GM18907 (cell line): ENCODE data around the gene CSPG4.
A peak's percentile ranks its signal among the peaks of the same experiment; 100 is the strongest.
"Not testable (repeated sequence)": the region's sequence is repeated elsewhere in the genome, so short reads cannot be mapped to it uniquely, and the experiment has no call there.

Experiments used
- ATAC-seq: cut with Tn5 transposase; IDR thresholded peaks from one replicate; pipeline ENCODE4 v1.9.1; 2021; ENCODE audit warnings: mild to moderate bottlenecking, moderate library complexity; ENCODE audit not compliant: unreplicated experiment

The CSPG4 gene

DNA sequence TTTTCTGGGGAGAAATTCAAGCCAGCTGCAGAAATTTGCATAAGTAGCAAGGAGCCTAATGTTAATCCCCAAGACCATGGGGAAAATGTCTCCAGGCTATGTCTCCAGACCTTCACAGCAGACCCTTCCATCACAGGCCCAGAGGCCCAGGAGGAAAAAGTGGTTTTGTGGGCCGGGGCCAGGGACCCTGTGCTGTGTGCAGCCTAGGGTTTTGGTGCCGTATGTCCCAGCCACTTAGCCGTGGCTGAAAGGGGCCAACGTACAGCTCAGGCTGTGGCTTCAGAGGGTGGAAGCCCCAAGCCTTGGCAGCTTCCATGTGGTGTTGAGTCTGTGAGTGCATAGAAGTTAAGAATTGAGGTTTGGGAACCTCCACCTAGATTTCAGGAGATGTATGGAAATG, 29.7 kb upstream of the CSPG4 start:
- not testable (repeated sequence) for ATAC-seq

GRCh38 chr15:75739791-75740190, 27.1 kb upstream of the CSPG4 start:
- no peak for ATAC-seq

GRCh38 chr15:75738647-75739325, 26.1 kb upstream of the CSPG4 start:
- ATAC-seq: peak; percentile 95

- peak; percentile 23 for ATAC-seq
Observed at GRCh38 chr15:75738014-75738646, 25.5 kb upstream of the CSPG4 start.

DNA sequence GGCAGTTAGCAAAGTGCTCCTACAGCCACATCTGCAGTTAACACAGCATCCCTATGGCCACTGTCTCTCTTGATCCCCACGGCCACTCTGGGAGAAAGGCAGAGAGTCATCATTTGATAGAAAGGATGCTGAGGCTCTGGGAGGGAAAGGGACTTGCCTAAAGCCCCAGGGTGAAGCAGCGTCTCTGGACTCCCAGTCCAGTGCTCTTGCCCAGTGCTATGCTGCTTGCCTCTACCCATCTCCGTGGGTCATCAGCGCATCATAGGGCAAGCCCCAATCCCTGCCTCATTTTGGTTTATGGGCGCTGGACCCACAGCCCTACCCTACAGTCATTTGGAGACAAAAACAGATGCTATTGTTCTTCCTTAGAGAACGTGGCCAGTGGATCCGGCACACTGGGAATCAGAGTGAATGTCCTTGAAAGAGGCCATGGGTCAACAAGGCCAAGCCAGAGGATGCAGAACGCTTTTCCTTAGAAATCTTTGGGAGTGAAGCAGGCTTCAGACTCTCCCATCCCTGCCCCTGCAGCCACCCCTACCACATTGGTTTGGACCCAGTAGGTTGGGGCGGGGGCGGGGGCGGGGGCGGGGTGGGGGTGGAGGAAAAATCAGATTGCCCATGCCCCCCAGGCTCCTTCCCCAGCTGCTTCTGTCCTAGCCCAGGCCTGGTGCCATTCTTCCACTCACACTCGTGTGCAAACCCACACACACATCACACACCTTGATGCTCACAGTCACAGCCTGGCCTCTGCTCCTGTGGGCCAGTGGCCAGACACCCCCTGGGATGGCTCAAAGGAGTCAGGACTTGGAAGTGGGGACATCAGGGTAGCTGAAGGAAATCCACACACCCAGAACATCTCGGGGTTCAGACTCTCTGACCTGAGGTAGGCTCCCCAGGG, 24.7 kb upstream of the CSPG4 start:
- not testable (repeated sequence) for ATAC-seq

DNA sequence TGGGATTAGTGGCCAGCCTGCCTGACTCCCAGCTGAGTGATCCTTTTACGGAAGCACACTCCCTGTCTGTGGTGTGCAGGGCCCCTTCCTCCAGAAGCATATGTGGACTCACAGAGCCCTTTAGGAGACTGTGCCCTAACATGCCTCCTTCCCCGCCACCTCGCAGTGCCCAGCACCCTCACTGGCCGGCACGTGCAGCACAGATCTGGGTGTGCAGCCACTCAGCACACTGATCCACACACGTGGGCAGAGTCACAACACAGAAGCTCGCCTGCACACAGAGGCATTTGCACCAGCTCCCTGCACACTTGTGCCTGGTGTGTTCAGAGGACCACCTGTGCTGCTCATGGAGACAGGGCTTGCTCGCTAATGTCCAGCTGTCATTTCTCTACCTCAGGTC, 23.6 kb upstream of the CSPG4 start:
- ATAC-seq: no peak

DNA sequence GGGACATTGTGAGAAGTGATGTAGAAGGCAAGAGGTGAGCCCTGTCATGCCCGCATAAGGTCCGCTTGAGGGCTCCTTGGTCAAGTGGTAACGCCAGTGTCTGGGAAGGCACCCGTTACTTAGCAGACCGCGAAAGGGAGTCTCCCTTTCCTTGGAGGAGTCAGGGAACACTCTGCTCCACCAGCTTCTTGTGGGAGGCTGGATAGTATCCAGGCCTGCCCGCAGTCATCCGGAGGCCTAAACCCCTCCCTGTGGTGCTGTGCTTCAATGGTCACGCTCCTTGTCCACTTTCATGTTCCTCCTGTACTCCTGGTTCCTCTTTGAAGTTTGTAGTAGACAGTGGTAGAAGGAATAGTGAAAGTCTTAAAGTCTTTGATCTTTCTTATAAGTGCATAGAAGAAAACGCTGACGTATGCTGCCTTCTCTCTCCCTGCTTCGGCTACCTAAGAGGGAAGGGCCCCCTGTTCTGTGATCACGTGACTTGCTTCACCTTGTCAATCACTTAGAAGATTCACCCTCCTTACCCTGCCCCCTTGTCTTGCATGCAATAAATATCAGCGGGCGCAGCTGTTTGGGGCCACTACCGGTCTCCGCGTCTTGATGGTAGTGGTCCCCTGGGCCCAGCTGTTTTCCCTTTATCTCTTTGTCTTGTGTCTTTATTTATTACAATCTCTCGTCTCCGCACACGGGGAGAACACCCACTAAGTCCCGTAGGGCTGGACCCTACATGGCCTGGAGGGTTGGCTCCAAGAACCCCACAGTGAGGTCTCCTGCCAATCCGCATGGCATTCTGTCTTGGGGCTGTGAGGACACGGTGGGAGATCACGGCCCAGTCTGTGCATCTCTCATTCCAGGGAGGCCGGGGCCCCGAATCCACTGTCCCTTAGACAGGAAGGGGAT, 22.5 kb upstream of the CSPG4 start:
- not testable (repeated sequence) for ATAC-seq

DNA sequence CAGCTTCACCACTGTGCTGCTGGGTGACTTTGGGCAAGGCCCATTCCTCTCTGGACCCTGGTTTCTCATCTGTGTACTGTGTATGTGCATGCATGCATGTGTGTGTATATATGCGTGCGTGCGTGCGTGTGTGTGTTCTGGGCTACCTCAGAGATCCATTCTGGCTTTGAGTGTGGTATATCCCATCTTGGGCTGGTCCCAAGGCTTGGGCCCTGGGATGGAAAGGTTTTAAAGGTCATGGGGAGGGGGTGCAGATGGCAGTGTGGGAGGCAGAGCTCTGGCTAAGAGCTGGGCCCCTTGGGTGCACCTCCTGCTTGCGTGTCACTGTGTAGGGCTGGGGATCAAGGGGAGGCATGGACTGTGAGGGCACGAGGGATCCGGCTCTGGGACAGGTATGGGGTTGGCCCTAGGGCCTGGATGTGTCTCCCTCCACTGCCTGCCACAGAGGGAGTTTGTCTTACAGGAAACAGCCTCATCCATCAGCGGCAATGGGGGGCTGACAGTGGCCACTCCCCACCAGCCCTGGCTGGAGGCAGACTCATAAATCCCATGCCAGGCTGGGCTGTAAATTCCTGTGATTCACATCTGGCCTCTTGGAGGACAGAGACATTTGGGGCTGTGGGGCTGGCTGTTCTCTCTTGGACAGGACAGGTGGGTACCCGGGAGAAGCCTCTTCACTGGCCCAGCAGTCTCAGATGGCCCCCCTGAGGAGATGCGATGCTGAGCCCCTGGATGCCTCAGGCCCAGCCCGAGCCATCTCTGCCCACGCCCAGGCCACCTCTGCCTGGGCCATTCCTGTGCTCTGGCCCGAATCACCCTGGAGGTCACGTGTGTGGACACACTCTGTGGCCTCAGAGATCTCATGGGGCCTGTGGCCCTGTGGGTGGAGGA, 21.4 kb upstream of the CSPG4 start:
- ATAC-seq: no peak

GRCh38 chr15:75732809-75733451, 20.3 kb upstream of the CSPG4 start:
- no peak for ATAC-seq

DNA sequence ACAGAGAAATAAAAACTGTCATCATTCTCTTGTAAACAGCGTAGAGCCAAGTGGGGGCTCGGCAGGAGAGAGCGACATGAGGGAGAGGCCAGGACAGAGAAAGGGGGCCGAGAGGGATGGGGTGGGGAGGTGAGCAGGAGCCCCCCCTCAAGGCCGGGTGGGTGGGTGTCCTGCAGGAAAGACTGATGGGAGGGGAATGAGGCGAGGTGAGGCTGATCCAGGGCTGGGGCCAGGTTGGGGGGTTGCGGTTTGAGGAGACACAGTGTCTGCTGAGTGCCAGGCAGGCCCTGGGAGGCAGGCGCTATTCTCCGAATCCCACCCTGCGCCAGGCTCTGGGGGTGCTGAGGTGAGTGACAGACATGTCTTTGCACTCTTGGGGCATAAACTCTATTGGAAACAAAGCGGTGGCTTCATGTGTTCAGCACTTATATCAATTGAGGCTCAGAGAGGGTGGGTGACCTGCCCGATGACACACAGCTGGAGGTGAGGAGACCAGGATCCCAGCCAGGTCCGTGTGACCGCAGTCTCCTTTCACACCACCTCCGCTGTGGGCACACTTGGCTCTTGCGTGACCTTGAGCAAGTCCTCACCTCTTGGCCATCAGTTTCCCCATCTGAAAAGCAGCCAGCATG, 19.6 kb upstream of the CSPG4 start:
- ATAC-seq: no peak

GRCh38 chr15:75731248-75732151, 18.9 kb upstream of the CSPG4 start:
- ATAC-seq: no peak

GRCh38 chr15:75730376-75731247, 18.0 kb upstream of the CSPG4 start:
- ATAC-seq: not testable (repeated sequence)

- no peak for ATAC-seq
Observed at GRCh38 chr15:75729326-75730069, 16.9 kb upstream of the CSPG4 start.

GRCh38 chr15:75727851-75728715, 15.4 kb upstream of the CSPG4 start:
- no peak for ATAC-seq

DNA sequence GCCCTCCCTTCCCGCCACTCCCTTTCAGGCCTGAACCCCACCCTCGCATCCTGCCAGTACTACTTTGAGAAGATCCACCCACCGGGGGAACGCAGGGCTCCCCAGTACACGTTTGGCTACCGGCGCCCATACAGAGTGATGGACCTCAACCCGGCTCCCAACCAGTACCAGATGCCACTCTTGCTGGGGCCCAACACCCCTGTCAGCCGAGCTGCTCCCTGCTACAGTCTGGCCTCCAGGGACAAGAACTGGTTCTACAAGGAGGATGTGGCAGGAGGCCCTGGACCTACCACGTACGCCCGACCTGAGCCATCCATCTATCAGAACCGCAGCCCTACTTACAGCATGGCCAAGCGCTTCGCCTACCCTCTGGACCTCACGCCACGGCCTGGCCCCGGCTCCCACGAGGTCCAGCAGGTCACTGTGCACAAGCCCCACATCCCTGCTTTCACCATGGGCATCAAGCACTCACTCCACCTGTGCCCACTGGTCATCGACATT, 14.4 kb upstream of the CSPG4 start:
- no peak for ATAC-seq
